ENCODE measurements around the gene SUN1.

- no peak for TF ChIP-seq CTCF (IDR thresholded peaks at IDR 0.05; ENCODE audit: extremely low read depth in 1 of 2, insufficient read depth in 1 of 2, low read depth in 1 of 2, low read length in 2 of 2)
- no peak for TF ChIP-seq POLR2AphosphoS5 (IDR thresholded peaks at IDR 0.05; ENCODE audit: insufficient read depth, low read depth, low read length)
- TF ChIP-seq EZH2 (IDR thresholded peaks at IDR 0.05; ENCODE audit: borderline replicate concordance, low read depth, low read length, severe bottlenecking) = no peak
- TF ChIP-seq POLR2A (IDR thresholded peaks at IDR 0.05; ENCODE audit: low read depth, low read length) = no peak
- no peak for TF ChIP-seq GATA2 (IDR thresholded peaks at IDR 0.05; ENCODE audit: insufficient read depth, insufficient read length, low read depth, low read length)
- no peak for TF ChIP-seq JUN (IDR thresholded peaks at IDR 0.05; ENCODE audit: borderline replicate concordance, insufficient read depth, insufficient read length, low read depth)
- no peak for TF ChIP-seq MAX (IDR thresholded peaks at IDR 0.05; ENCODE audit: insufficient read depth, insufficient read length)
These were observed 62.7 kb downstream of the SUN1 start for GRCh38 chr7:894927-895450.

All from endothelial cell of umbilical vein (primary cell).